Measurements from ENCODE around the gene LRRTM3. TPM values are rescaled to one million over a fixed set of nuclear protein-coding genes. Genes with fewer than 3 reads are reported as not detected.

LRRTM3 gene
- total RNA-seq, 1 donor from 2014 or later: not detected

GRCh38 chr10:66951896-66952295, 26.1 kb downstream of the LRRTM3 start:
- intact Hi-C loops (cut with DNase I): no loop called here
- no peak overlapping the region for H3K27ac ChIP-seq
- no peak for DNase-seq (ENCODE audit: low spot score in 2 of 2)
- H3K4me1 ChIP-seq: no peaks in the 10 kb centered on the region
- H3K36me3 ChIP-seq: no peaks in the 10 kb centered on the region
- H3K9me3 ChIP-seq: no peaks in the 10 kb centered on the region
- H3K4me3 ChIP-seq: no peak overlapping the region
- TF ChIP-seq CTCF (IDR thresholded peaks at IDR 0.05): no peak
- no peaks in the 10 kb centered on the region for H3K27me3 ChIP-seq

DNA sequence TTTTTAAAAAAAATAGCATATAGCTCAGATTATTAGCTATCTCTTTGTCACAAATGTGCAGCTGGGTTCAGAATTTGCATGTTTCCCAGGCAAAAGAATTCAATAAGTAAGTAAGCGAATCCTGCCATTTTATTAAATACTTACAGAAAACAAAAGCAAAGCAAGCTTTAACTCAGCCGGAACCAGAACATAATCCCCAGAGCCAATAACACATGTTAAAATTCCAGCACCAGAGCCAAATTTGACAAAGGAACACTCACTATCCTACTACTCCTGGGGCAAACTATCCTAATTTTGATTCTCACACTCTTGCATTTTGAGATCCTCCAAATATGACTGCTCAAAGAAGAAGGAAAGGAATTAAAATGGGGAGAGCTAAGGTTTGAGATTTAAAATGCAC, 32.6 kb downstream of the LRRTM3 start:
- Histone ChIP-seq H3K4me1 (no peaks in the 10 kb centered on the region), H3K4me3 (no peak overlapping the region), H3K27me3 (no peaks in the 10 kb centered on the region), H3K27ac (no peak overlapping the region), H3K36me3 (no peaks in the 10 kb centered on the region), H3K9me3 (no peaks in the 10 kb centered on the region)
- no peak for DNase-seq (ENCODE audit: low spot score in 2 of 2)
- TF ChIP-seq CTCF (IDR thresholded peaks at IDR 0.05): no peak
- intact Hi-C loops (cut with DNase I): no loop called here

GRCh38 chr10:66964946-66965345, 39.1 kb downstream of the LRRTM3 start:
- H3K36me3 ChIP-seq: no peaks in the 10 kb centered on the region
- no peak for DNase-seq (ENCODE audit: low spot score in 2 of 2)
- no peaks in the 10 kb centered on the region for H3K27me3 ChIP-seq
- H3K4me3 ChIP-seq: no peak overlapping the region
- no peak overlapping the region for H3K27ac ChIP-seq
- TF ChIP-seq CTCF (IDR thresholded peaks at IDR 0.05): no peak
- H3K4me1 ChIP-seq: no peaks in the 10 kb centered on the region
- H3K9me3 ChIP-seq: no peaks in the 10 kb centered on the region
- intact Hi-C loops (cut with DNase I): no loop called here

DNA sequence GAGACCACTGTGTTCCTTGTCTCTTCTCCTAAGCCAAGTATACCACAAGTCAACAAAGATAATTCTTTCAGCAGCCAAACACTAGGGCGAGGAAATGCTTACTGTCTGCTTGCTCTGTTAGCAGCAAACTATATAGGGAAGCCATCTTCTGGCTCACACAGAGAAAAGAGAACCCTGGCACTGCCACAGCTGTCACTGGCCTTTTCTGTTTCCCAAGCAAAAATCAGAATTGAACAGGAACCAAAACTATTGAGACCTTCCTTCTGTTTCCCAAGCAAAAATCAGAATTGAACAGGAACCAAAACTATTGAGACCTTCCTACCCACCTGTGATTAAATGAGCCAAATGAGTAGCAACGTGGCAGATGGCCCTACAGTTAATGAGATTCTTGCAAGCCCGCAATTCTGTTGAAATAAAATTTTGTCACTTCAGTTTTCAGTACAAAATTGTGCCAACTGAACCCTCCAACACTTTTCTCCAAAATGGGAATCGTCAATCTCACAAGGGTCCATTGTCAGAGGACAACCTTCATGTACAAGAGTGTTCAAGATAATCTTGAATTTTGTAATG, 54.5 kb downstream of the LRRTM3 start:
- no peak overlapping the region for H3K4me3 ChIP-seq
- intact Hi-C loops (cut with DNase I): no loop called here
- no peaks in the 10 kb centered on the region for H3K27me3 ChIP-seq
- no peaks in the 10 kb centered on the region for H3K4me1 ChIP-seq
- H3K36me3 ChIP-seq: no peaks in the 10 kb centered on the region
- DNase-seq (ENCODE audit: low spot score in 2 of 2): no peak
- no peak for TF ChIP-seq CTCF (IDR thresholded peaks at IDR 0.05)
- no peaks in the 10 kb centered on the region for H3K9me3 ChIP-seq
- H3K27ac ChIP-seq: no peak overlapping the region

DNA sequence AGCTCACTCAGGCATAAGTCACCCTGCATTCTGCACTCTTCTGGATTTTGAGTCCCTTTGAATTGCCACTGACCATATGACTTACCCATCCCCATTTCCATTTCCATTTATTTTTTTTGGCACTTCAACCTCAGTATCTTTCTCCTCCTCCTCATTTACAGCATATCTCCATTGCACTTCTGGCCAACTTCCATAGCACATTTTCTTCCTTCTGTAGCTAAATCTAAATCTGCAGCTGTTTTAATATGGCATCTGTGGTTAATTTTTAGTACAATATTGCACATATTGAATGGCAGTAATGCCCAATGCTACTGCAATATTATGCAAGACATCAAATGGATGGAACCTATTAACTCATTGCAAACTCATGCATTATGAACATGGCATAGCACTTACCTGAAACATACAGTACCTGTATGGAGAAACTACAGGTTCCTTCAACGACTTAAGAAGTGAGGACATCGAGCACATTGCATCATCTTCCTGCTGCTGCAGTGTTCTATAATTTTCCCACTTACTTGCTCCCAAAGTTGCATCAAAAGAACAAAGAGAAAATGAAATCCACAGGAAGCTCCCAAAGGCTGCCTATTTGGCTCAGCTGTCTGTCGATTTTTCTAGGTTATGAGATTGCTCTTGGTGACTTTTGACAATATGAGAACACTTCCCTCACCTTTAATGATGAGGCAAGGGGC, 55.7 kb downstream of the LRRTM3 start:
- no peaks in the 10 kb centered on the region for H3K27me3 ChIP-seq
- H3K36me3 ChIP-seq: no peaks in the 10 kb centered on the region
- no peak overlapping the region for H3K27ac ChIP-seq
- intact Hi-C loops (cut with DNase I): no loop called here
- no peak overlapping the region for H3K4me3 ChIP-seq
- no peak for DNase-seq (ENCODE audit: low spot score in 2 of 2)
- H3K9me3 ChIP-seq: no peaks in the 10 kb centered on the region
- no peaks in the 10 kb centered on the region for H3K4me1 ChIP-seq
- TF ChIP-seq CTCF (IDR thresholded peaks at IDR 0.05): no peak
